GM12878 (cell line): ENCODE data around the gene HLA-DMA. TPM values are rescaled to one million over a fixed set of nuclear protein-coding genes. Genes with fewer than 3 reads are reported as not detected.

Source experiments
- ATF7 ChIP-seq: fragments of 450-650 bp; IDR thresholded peaks from 2 replicates; pipeline ENCODE4 v1.6.1; 2016; ENCODE audit warnings: low read depth, mild to moderate bottlenecking
- BHLHE40 ChIP-seq, 2 experiments: fragments of 450-650 bp in 1 of 2; IDR thresholded peaks; 2 replicates each; pipeline ENCODE4 v1.6.1; 2011 to 2017; ENCODE audit warnings: low read depth in 2 of 2, borderline replicate concordance in 1 of 2, improper control_type of control experiment in 1 of 2, low read length in 1 of 2, mild to moderate bottlenecking in 1 of 2
- CHD1 ChIP-seq: IDR thresholded peaks from 2 replicates; pipeline ENCODE4 v1.6.1; 2012; ENCODE audit warnings: low read depth, low read length, improper control_type of control experiment
- CREM ChIP-seq: IDR thresholded peaks from 2 replicates; pipeline ENCODE4 v1.6.1; 2014; ENCODE audit warnings: antibody characterized with exemption, low read depth
- EGR1 ChIP-seq, 2 experiments: IDR thresholded peaks; 1 replicate in 1 of 2; 2 replicates in 1 of 2; pipeline ENCODE4 v1.6.1; 2011 to 2012; ENCODE audit warnings: low read depth in 2 of 2, low read length in 2 of 2, borderline replicate concordance in 1 of 2, mild to moderate bottlenecking in 1 of 2, moderate library complexity in 1 of 2
- EP300 ChIP-seq, 2 experiments: fragments of 150-350 bp in 1 of 2; IDR thresholded peaks; 2 replicates each; pipeline ENCODE4 v1.6.1; 2011 to 2012; ENCODE audit warnings: low read depth in 2 of 2, low read length in 2 of 2, borderline replicate concordance in 1 of 2, improper control_type of control experiment in 1 of 2, inconsistent platforms in 1 of 2; ENCODE audit not compliant: control insufficient read depth in 1 of 2
- GATAD2B ChIP-seq: fragments of 450-650 bp; conservative IDR thresholded peaks from 2 replicates; pipeline ENCODE4 v1.6.1; 2017; ENCODE audit warnings: low read depth, mild to moderate bottlenecking, moderate library complexity
- HDAC2 ChIP-seq: fragments of 200-600 bp; sonication (generic); IDR thresholded peaks from 2 replicates; pipeline ENCODE4 v1.6.1; 2017
- HDAC6 ChIP-seq: fragments of 200-600 bp; sonication (generic); IDR thresholded peaks from one replicate; pipeline ENCODE4 v1.8.0; 2017; ENCODE audit warnings: antibody characterized with exemption; ENCODE audit not compliant: unreplicated experiment
- JUNB ChIP-seq: IDR thresholded peaks from 2 replicates; pipeline ENCODE4 v1.6.1; 2016; ENCODE audit warnings: antibody characterized with exemption, mild to moderate bottlenecking
- KAT2A ChIP-seq: conservative IDR thresholded peaks from 2 replicates; pipeline ENCODE4 v1.6.1; 2011; ENCODE audit warnings: low read depth, low read length; ENCODE audit not compliant: control insufficient read depth
- NBN ChIP-seq: fragments of 450-650 bp; IDR thresholded peaks from 2 replicates; pipeline ENCODE4 v1.6.1; 2016
- NFIC ChIP-seq: IDR thresholded peaks from 2 replicates; pipeline ENCODE4 v1.6.1; 2012; ENCODE audit warnings: low read depth, mild to moderate bottlenecking, inconsistent platforms, low read length, moderate library complexity
- NR2F1 ChIP-seq: fragments of 450-650 bp; conservative IDR thresholded peaks from 2 replicates; pipeline ENCODE4 v1.6.1; 2017; ENCODE audit warnings: mild to moderate bottlenecking
- NRF1 ChIP-seq: conservative IDR thresholded peaks from 2 replicates; pipeline ENCODE4 v1.6.1; 2011; ENCODE audit warnings: mild to moderate bottlenecking, low read depth, low read length, improper control_type of control experiment
- RFX5 ChIP-seq: IDR thresholded peaks from 2 replicates; pipeline ENCODE4 v1.6.1; 2011; ENCODE audit warnings: low read depth, low read length, improper control_type of control experiment
- SMARCA5 ChIP-seq: fragments of 450-650 bp; IDR thresholded peaks from 2 replicates; pipeline ENCODE4 v1.6.1; 2017; ENCODE audit warnings: mild to moderate bottlenecking
- TBL1XR1 ChIP-seq: IDR thresholded peaks from 2 replicates; pipeline ENCODE4 v1.6.1; 2012; ENCODE audit warnings: low read depth, low read length, improper control_type of control experiment
- TCF12 ChIP-seq: IDR thresholded peaks from 2 replicates; pipeline ENCODE4 v1.6.1; 2011; ENCODE audit warnings: low read depth, mild to moderate bottlenecking, low read length
- polyA plus RNA-seq, 11 experiments: library from polyadenylated mRNA; depleted of rRNA in 4 of 11; unstranded in 6 of 11; stranded (reverse) in 5 of 11; fragments of >200 nt; fragmentation: Nextera tagmentation in 4 of 11; fragmentation: Illumina TruSeq in 1 of 11; extraction: Ambion mirVana in 4 of 11; extraction: Trizol in 1 of 11; gene quantifications; 1 replicate in 1 of 11; 2 replicates in 10 of 11; pipeline versions ENCODE4 v1.2.1 to v1.2.3, GENCODE V29; 2011 to 2016; ENCODE audit warnings: inconsistent platforms in 2 of 11, missing spikeins in 2 of 11, low read depth in 1 of 11
- total RNA-seq, 4 experiments: library from RNA; depleted of rRNA in 3 of 4; stranded (reverse); fragments of >200 nt in 3 of 4; fragmentation: Illumina TruSeq in 1 of 4; extraction: Trizol in 1 of 4; gene quantifications; 2 replicates each; pipeline versions ENCODE4 v1.2.1 to v1.2.3, GENCODE V29; 2013 to 2021
- TF ChIP-seq, protein P1 (sequence below): IDR thresholded peaks from 2 replicates; pipeline ENCODE4 v1.6.1; 2011; ENCODE audit warnings: low read depth, mild to moderate bottlenecking, low read length, moderate library complexity, borderline replicate concordance; ENCODE audit errors: extremely low read depth
- TF ChIP-seq, protein P2 (sequence below): fragments of 450-650 bp; IDR thresholded peaks from 2 replicates; pipeline ENCODE4 v1.6.1; 2016; ENCODE audit warnings: mild to moderate bottlenecking
- TF ChIP-seq, protein P3 (sequence below): fragments of 450-650 bp; IDR thresholded peaks from 2 replicates; pipeline ENCODE4 v1.6.1; 2017; ENCODE audit warnings: mild to moderate bottlenecking, low read depth, inconsistent platforms; ENCODE audit not compliant: poor library complexity, severe bottlenecking
- TF ChIP-seq, protein P4 (sequence below): fragments of 150-350 bp; IDR thresholded peaks from 2 replicates; pipeline ENCODE4 v1.6.1; 2016; ENCODE audit warnings: low read depth, low read length

The HLA-DMA gene
- total and polyA plus RNA-seq, 10 of the 15 experiments (the other 5 are each of a cell fraction or from before 2014, with no cell fraction given) = 177 to 552 (median 309) TPM

DNA sequence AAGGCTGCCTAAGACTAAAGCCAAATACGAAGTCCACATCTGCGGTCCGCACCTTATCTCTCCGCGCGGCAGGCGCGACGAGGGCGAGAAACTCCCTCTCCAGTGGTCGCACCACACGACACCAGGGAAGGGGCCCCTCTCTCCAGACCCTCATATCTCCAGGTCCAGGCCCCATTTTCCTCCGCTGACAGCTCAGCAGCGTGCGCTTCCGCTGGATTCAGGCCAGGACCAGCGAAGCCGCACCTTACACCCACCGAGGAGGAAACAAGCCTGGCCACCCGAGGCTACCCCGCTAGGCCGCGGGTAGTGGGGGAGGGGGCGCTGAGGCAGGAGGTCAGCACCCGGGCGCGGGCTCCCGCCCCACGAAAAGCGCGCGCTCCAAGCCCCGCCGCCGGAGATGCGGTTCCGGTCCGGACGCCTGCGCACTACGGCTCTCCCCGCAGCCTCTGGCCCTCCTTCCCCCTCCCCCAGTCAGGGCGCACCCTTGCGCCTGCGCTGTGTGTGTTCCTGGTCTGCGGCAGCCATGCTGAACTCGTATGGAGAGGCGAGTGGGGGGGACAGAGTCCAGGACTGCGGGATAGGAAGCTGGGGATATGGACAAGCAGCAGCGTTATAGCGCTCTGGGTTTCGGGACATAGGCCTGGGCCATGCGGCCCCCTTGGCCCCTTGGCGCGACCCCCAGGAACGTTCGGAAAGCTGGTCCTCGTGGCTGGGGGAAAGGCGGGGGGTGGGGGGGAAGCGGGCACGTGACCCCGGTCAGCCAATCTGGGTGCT, 15.4 kb upstream of the HLA-DMA start, which contains the start of gene BRD2 (continued):
- no peak for TF ChIP-seq ATF7
- TF ChIP-seq, protein P1, sequence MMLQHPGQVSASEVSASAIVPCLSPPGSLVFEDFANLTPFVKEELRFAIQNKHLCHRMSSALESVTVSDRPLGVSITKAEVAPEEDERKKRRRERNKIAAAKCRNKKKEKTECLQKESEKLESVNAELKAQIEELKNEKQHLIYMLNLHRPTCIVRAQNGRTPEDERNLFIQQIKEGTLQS = peak; percentile 52; the same call in 1 of the 2 replicates
- no peak for TF ChIP-seq KAT2A
- TF ChIP-seq NFIC = no peak
- TF ChIP-seq GATAD2B = peak; percentile 85
- TF ChIP-seq HDAC6 = no peak
- no peak for TF ChIP-seq CHD1
- peak; percentile 43; the same call in 1 of the 2 replicates for TF ChIP-seq TCF12
- no peak for TF ChIP-seq SMARCA5
- TF ChIP-seq NBN = 0 out of 2 replicates have a peak, but pooled peaks have one; percentile 48
- no peak for TF ChIP-seq TBL1XR1
- peak in 1 of 2 experiments; percentile 55; a peak in 1 of 3 replicates for TF ChIP-seq EGR1 (IDR thresholded peaks at IDR 0.05; ENCODE audit: borderline replicate concordance in 1 of 2, low read depth in 2 of 2, low read length in 2 of 2)
- TF ChIP-seq NRF1 = peak; percentile 95
- no peak for TF ChIP-seq EP300 (IDR thresholded peaks at IDR 0.05; ENCODE audit: borderline replicate concordance in 1 of 2, control insufficient read depth in 1 of 2, low read depth in 2 of 2, low read length in 2 of 2)
- TF ChIP-seq NR2F1 = peak; percentile 96
- TF ChIP-seq CREM = no peak; the same call in 1 of the 2 replicates
- no peak for TF ChIP-seq HDAC2
- TF ChIP-seq, protein P2, sequence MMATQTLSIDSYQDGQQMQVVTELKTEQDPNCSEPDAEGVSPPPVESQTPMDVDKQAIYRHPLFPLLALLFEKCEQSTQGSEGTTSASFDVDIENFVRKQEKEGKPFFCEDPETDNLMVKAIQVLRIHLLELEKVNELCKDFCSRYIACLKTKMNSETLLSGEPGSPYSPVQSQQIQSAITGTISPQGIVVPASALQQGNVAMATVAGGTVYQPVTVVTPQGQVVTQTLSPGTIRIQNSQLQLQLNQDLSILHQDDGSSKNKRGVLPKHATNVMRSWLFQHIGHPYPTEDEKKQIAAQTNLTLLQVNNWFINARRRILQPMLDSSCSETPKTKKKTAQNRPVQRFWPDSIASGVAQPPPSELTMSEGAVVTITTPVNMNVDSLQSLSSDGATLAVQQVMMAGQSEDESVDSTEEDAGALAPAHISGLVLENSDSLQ = peak; percentile 34; the same call in 1 of the 2 replicates
- TF ChIP-seq, protein P3, sequence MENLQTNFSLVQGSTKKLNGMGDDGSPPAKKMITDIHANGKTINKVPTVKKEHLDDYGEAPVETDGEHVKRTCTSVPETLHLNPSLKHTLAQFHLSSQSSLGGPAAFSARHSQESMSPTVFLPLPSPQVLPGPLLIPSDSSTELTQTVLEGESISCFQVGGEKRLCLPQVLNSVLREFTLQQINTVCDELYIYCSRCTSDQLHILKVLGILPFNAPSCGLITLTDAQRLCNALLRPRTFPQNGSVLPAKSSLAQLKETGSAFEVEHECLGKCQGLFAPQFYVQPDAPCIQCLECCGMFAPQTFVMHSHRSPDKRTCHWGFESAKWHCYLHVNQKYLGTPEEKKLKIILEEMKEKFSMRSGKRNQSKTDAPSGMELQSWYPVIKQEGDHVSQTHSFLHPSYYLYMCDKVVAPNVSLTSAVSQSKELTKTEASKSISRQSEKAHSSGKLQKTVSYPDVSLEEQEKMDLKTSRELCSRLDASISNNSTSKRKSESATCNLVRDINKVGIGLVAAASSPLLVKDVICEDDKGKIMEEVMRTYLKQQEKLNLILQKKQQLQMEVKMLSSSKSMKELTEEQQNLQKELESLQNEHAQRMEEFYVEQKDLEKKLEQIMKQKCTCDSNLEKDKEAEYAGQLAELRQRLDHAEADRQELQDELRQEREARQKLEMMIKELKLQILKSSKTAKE = no peak
- peak in 1 of 2 experiments; percentile 85; a peak in 2 of 4 replicates for TF ChIP-seq BHLHE40 (IDR thresholded peaks at IDR 0.05; ENCODE audit: borderline replicate concordance in 1 of 2, low read depth in 2 of 2, low read length in 1 of 2)
- TF ChIP-seq, protein P4, sequence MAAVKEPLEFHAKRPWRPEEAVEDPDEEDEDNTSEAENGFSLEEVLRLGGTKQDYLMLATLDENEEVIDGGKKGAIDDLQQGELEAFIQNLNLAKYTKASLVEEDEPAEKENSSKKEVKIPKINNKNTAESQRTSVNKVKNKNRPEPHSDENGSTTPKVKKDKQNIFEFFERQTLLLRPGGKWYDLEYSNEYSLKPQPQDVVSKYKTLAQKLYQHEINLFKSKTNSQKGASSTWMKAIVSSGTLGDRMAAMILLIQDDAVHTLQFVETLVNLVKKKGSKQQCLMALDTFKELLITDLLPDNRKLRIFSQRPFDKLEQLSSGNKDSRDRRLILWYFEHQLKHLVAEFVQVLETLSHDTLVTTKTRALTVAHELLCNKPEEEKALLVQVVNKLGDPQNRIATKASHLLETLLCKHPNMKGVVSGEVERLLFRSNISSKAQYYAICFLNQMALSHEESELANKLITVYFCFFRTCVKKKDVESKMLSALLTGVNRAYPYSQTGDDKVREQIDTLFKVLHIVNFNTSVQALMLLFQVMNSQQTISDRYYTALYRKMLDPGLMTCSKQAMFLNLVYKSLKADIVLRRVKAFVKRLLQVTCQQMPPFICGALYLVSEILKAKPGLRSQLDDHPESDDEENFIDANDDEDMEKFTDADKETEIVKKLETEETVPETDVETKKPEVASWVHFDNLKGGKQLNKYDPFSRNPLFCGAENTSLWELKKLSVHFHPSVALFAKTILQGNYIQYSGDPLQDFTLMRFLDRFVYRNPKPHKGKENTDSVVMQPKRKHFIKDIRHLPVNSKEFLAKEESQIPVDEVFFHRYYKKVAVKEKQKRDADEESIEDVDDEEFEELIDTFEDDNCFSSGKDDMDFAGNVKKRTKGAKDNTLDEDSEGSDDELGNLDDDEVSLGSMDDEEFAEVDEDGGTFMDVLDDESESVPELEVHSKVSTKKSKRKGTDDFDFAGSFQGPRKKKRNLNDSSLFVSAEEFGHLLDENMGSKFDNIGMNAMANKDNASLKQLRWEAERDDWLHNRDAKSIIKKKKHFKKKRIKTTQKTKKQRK = no peak
- no peak for TF ChIP-seq RFX5
- no peak for TF ChIP-seq JUNB
